ENCODE measurements around the gene AGAP3. TPM values are rescaled to one million over a fixed set of nuclear protein-coding genes. Genes with fewer than 3 reads are reported as not detected.

AGAP3 gene
- polyA plus RNA-seq, 1 of the 3 experiments (the other 2 are of a cell fraction), result 126 TPM

DNA sequence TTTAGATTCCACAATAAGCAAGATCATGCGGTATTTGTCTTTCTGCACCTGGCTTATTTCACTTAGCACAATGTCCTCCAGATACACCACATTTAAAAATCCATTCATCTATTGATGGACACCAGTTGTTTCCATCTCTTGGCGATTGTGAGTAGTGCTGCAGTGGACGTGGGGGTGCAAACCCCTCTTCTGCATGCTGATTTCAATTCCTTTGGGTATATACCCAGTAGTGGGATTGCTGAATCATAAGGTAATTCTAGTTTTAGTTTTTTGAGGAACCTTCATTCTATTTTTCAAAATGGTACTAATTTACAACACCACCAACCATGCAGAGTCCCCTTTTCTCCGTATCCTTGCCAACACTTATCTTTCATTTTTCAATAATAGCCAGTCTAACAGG is 102.8 kb downstream of the AGAP3 start:
- Histone ChIP-seq H3K4me1 (ENCODE audit: control insufficient read depth in 1 of 2, insufficient read depth in 2 of 2, low read depth in 1 of 2, low read length in 1 of 2) (no peaks in the 10 kb centered on the region), H3F3A (replicated peaks; ENCODE audit: insufficient read depth) (no peaks in the 10 kb centered on the region), H3K27me3 (ENCODE audit: insufficient read depth) (peaks cover 60% of the 10 kb centered on the region), H3K9me2 (no peaks in the 10 kb centered on the region), H3K4me3 (ENCODE audit: low read depth in 2 of 2, low read length in 1 of 2) (no peak overlapping the region), H3K36me3 (replicated peaks in 1 of 2; ENCODE audit: control insufficient read depth in 1 of 2, insufficient read depth in 2 of 2, low read length in 1 of 2) (no peaks in the 10 kb centered on the region), H3K9ac (no peak overlapping the region), H3K27ac (ENCODE audit: low read depth in 2 of 2, low read length in 1 of 2) (no peak overlapping the region), H3K79me2 (ENCODE audit: insufficient read depth) (no peaks in the 10 kb centered on the region), H2AFZ (ENCODE audit: low read depth) (no peak overlapping the region), H4K20me1 (ENCODE audit: insufficient read depth) (no peaks in the 10 kb centered on the region), H3K4me2 (no peak overlapping the region), H3K9me3 (no peaks in the 10 kb centered on the region)
- WGBS (ENCODE audit: low lambda C conversion rate), result 49% methylated on average over 4 of the region's 4 CpGs
- ChIA-PET CTCF (no interaction called here), POLR2A (no interaction called here)
- no peak for TF ChIP-seq EZH2phosphoT487 (IDR thresholded peaks at IDR 0.05; ENCODE audit: borderline replicate concordance, low read depth)
- no peak for TF ChIP-seq ELF1 (IDR thresholded peaks at IDR 0.05)
- no peak for TF ChIP-seq CHD2 (IDR thresholded peaks at IDR 0.05; ENCODE audit: low read length, partially characterized antibody)
- DNase-seq, result no peak

- Histone ChIP-seq H2AFZ (ENCODE audit: low read depth) (no peak overlapping the region), H3K27me3 (ENCODE audit: insufficient read depth) (peaks cover 84% of the 10 kb centered on the region), H3K79me2 (ENCODE audit: insufficient read depth) (no peaks in the 10 kb centered on the region), H3F3A (replicated peaks; ENCODE audit: insufficient read depth) (no peaks in the 10 kb centered on the region), H3K9me2 (no peaks in the 10 kb centered on the region), H3K4me2 (no peak overlapping the region), H4K20me1 (ENCODE audit: insufficient read depth) (no peaks in the 10 kb centered on the region), H3K4me3 (ENCODE audit: low read depth in 2 of 2, low read length in 1 of 2) (no peak overlapping the region), H3K27ac (ENCODE audit: low read depth in 2 of 2, low read length in 1 of 2) (no peak overlapping the region), H3K9ac (no peak overlapping the region), H3K9me3 (no peaks in the 10 kb centered on the region), H3K4me1 (ENCODE audit: control insufficient read depth in 1 of 2, insufficient read depth in 2 of 2, low read depth in 1 of 2, low read length in 1 of 2) (no peaks in the 10 kb centered on the region), H3K36me3 (replicated peaks in 1 of 2; ENCODE audit: control insufficient read depth in 1 of 2, insufficient read depth in 2 of 2, low read length in 1 of 2) (no peaks in the 10 kb centered on the region)
- CTCF ChIA-PET, result interaction anchor here (1.3 kb wide), 1 partner anchor 25 kb away, joined by 4 read pairs; no protein-coding TSS in a partner anchor
- no peak for DNase-seq
- POLR2A ChIA-PET, result no interaction called here
- WGBS (ENCODE audit: low lambda C conversion rate), result 41% methylated on average over 5 of the region's 12 CpGs
- TF ChIP-seq EP300 (IDR thresholded peaks at IDR 0.05; ENCODE audit: borderline replicate concordance in 1 of 2, low read depth in 1 of 2, low read length in 1 of 2), result no peak
- TF ChIP-seq FOXM1 (IDR thresholded peaks at IDR 0.05; ENCODE audit: low read depth), result no peak
- no peak for TF ChIP-seq RAD21 (IDR thresholded peaks at IDR 0.05; ENCODE audit: low read length)
- TF ChIP-seq, protein P1, sequence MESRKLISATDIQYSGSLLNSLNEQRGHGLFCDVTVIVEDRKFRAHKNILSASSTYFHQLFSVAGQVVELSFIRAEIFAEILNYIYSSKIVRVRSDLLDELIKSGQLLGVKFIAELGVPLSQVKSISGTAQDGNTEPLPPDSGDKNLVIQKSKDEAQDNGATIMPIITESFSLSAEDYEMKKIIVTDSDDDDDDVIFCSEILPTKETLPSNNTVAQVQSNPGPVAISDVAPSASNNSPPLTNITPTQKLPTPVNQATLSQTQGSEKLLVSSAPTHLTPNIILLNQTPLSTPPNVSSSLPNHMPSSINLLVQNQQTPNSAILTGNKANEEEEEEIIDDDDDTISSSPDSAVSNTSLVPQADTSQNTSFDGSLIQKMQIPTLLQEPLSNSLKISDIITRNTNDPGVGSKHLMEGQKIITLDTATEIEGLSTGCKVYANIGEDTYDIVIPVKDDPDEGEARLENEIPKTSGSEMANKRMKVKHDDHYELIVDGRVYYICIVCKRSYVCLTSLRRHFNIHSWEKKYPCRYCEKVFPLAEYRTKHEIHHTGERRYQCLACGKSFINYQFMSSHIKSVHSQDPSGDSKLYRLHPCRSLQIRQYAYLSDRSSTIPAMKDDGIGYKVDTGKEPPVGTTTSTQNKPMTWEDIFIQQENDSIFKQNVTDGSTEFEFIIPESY (IDR thresholded peaks at IDR 0.05; ENCODE audit: borderline replicate concordance, low read depth), result no peak
- TF ChIP-seq, protein P2, sequence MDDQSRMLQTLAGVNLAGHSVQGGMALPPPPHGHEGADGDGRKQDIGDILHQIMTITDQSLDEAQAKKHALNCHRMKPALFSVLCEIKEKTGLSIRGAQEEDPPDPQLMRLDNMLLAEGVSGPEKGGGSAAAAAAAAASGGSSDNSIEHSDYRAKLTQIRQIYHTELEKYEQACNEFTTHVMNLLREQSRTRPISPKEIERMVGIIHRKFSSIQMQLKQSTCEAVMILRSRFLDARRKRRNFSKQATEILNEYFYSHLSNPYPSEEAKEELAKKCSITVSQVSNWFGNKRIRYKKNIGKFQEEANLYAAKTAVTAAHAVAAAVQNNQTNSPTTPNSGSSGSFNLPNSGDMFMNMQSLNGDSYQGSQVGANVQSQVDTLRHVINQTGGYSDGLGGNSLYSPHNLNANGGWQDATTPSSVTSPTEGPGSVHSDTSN (IDR thresholded peaks at IDR 0.05), result no peak
- TF ChIP-seq GATA2 (CRISPR knock-in tag; IDR thresholded peaks at IDR 0.05), result no peak
- no peak for TF ChIP-seq SIN3A (IDR thresholded peaks at IDR 0.05; ENCODE audit: borderline replicate concordance, low read depth, low read length)
- no peak for TF ChIP-seq FOSL2 (IDR thresholded peaks at IDR 0.05; ENCODE audit: borderline replicate concordance, low read depth)
- no peak for TF ChIP-seq NFIC (IDR thresholded peaks at IDR 0.05; ENCODE audit: borderline replicate concordance)
- no peak for TF ChIP-seq RCOR1 (IDR thresholded peaks at IDR 0.05; ENCODE audit: low read length)
- TF ChIP-seq MXI1 (IDR thresholded peaks at IDR 0.05; ENCODE audit: low read depth, low read length), result no peak
- no peak for TF ChIP-seq MEF2A (IDR thresholded peaks at IDR 0.05; ENCODE audit: borderline replicate concordance, low read depth)
- TF ChIP-seq, protein P3, sequence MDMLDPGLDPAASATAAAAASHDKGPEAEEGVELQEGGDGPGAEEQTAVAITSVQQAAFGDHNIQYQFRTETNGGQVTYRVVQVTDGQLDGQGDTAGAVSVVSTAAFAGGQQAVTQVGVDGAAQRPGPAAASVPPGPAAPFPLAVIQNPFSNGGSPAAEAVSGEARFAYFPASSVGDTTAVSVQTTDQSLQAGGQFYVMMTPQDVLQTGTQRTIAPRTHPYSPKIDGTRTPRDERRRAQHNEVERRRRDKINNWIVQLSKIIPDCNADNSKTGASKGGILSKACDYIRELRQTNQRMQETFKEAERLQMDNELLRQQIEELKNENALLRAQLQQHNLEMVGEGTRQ (IDR thresholded peaks at IDR 0.05; ENCODE audit: borderline replicate concordance, low read depth, low read length), result no peak
- TF ChIP-seq POLR2AphosphoS5 (IDR thresholded peaks at IDR 0.05; ENCODE audit: low read depth, low read length), result no peak
- no peak for TF ChIP-seq JUND (IDR thresholded peaks at IDR 0.05)
- no peak for TF ChIP-seq SMC3 (IDR thresholded peaks at IDR 0.05; ENCODE audit: low read depth, low read length)
- no peak for TF ChIP-seq GABPA (IDR thresholded peaks at IDR 0.05; ENCODE audit: low read depth)
- TF ChIP-seq, protein P4, sequence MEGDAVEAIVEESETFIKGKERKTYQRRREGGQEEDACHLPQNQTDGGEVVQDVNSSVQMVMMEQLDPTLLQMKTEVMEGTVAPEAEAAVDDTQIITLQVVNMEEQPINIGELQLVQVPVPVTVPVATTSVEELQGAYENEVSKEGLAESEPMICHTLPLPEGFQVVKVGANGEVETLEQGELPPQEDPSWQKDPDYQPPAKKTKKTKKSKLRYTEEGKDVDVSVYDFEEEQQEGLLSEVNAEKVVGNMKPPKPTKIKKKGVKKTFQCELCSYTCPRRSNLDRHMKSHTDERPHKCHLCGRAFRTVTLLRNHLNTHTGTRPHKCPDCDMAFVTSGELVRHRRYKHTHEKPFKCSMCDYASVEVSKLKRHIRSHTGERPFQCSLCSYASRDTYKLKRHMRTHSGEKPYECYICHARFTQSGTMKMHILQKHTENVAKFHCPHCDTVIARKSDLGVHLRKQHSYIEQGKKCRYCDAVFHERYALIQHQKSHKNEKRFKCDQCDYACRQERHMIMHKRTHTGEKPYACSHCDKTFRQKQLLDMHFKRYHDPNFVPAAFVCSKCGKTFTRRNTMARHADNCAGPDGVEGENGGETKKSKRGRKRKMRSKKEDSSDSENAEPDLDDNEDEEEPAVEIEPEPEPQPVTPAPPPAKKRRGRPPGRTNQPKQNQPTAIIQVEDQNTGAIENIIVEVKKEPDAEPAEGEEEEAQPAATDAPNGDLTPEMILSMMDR (IDR thresholded peaks at IDR 0.05), result no peak
- TF ChIP-seq RXRA (IDR thresholded peaks at IDR 0.05; ENCODE audit: borderline replicate concordance, low read depth), result no peak
Observed at GRCh38 chr7:151191544-151191943, 105.3 kb downstream of the AGAP3 start.

All from SK-N-SH (cell line).